HepG2 (cell line): ENCODE results near the gene ASAP2. TPM values are rescaled to one million over a fixed set of nuclear protein-coding genes. Genes with fewer than 3 reads are reported as not detected.

Experiments used
- ATAC-seq: fragments of 200-7000 bp; cut with Tn5 transposase; 3 replicates; pipeline ENCODE4 v1.9.1; 2020; ENCODE audit warnings: mild to moderate bottlenecking, moderate library complexity
- BruUV-seq: library from RNA; stranded (reverse); fragments of 400-500 nt; replicated peaks from 2 replicates; lab custom pipeline; 2021; lab: Mats Ljungman, UMichigan
- CTCF ChIA-PET: fragments of 300-600 bp; formaldehyde crosslinking; extraction: SDS; loops from one replicate; lab custom pipeline; 2021; ENCODE audit warnings: low total read pairs, inconsistent platforms, low intra/inter-chr PET ratio; lab: Yijun Ruan, JAX
- POLR2A ChIA-PET: fragments of 350-600 bp; sonication (Branson Sonifier 250); formaldehyde crosslinking; loops from one replicate; lab custom pipeline; 2020; ENCODE audit warnings: antibody characterized with exemption, inconsistent platforms; lab: Yijun Ruan, JAX
- DNase-seq: peaks from one replicate; pipeline ENCODE4 v3.0.0-alpha.2; 2015; ENCODE audit warnings: low spot score
- FAIRE-seq: peaks from 3 replicates; lab custom pipeline; 2011; peaks lifted over from hg19 to GRCh38; lab: Jason Lieb, UNC
- H2AFZ ChIP-seq: one replicate; pipeline ENCODE4 v1.6.1; 2011; ENCODE audit warnings: low read length, inconsistent platforms
- H3K27ac ChIP-seq: fragments of 300-600 bp; 3 replicates; pipeline ENCODE4 v1.8.0; 2011; ENCODE audit warnings: mixed run types, mild to moderate bottlenecking, mixed read lengths, low read length, inconsistent platforms; ENCODE audit not compliant: insufficient read depth; ENCODE audit errors: extremely low read length
- H3K27me3 ChIP-seq, 2 experiments: fragments of 200-600 bp in 1 of 2; 2 replicates in 1 of 2; 3 replicates in 1 of 2; pipeline versions ENCODE4 v1.6.0 to v1.8.0; 2011; ENCODE audit warnings: low read length in 2 of 2, mild to moderate bottlenecking in 2 of 2, moderate library complexity in 2 of 2, inconsistent platforms in 1 of 2; ENCODE audit not compliant: insufficient read depth in 2 of 2, control insufficient read depth in 1 of 2
- H3K36me3 ChIP-seq, 2 experiments: fragments of 200-600 bp in 1 of 2; replicated peaks in 1 of 2; 2 replicates in 1 of 2; 3 replicates in 1 of 2; pipeline versions ENCODE4 v1.5.1 to v1.8.0; 2011; ENCODE audit warnings: low read length in 2 of 2, inconsistent platforms in 1 of 2; ENCODE audit not compliant: insufficient read depth in 2 of 2, control insufficient read depth in 1 of 2
- H3K4me1 ChIP-seq: 2 replicates; pipeline ENCODE4 v1.5.1; 2012; ENCODE audit warnings: low read length, inconsistent platforms; ENCODE audit not compliant: insufficient read depth
- H3K4me2 ChIP-seq: 2 replicates; pipeline ENCODE4 v1.6.0; 2011; ENCODE audit warnings: low read depth, low read length, inconsistent platforms
- H3K4me3 ChIP-seq, 3 experiments: fragments of 200-600 bp in 1 of 3; sonication (generic), shearing (Covaris generic) in 1 of 3; replicated peaks in 1 of 3; 2 replicates each; pipeline ENCODE4 v1.5.1; 2011 to 2016; ENCODE audit warnings: low read length in 3 of 3, inconsistent platforms in 2 of 3, low read depth in 2 of 3, mild to moderate bottlenecking in 2 of 3, control low read depth in 1 of 3, mixed read lengths in 1 of 3; ENCODE audit not compliant: insufficient read depth in 1 of 3
- H3K79me2 ChIP-seq: one replicate; pipeline ENCODE4 v1.6.1; 2011; ENCODE audit warnings: low read length, inconsistent platforms; ENCODE audit not compliant: insufficient read depth
- H3K9ac ChIP-seq: 2 replicates; pipeline ENCODE4 v1.6.0; 2011; ENCODE audit warnings: mild to moderate bottlenecking, low read depth, low read length, inconsistent platforms; ENCODE audit not compliant: insufficient read depth
- H3K9me3 ChIP-seq: 2 replicates; pipeline ENCODE4 v1.5.1; 2012; ENCODE audit warnings: mild to moderate bottlenecking, low read length
- H4K20me1 ChIP-seq: 2 replicates; pipeline ENCODE4 v1.6.0; 2011; ENCODE audit warnings: inconsistent platforms, mild to moderate bottlenecking, low read length, moderate library complexity; ENCODE audit not compliant: insufficient read depth
- DNMT1 ChIP-seq: sonication (generic); formaldehyde crosslinking; IDR thresholded peaks from 2 replicates; pipeline ENCODE4 v1.5.1; 2020; ENCODE audit warnings: mild to moderate bottlenecking, missing genetic modification reagents
- FLYWCH1 ChIP-seq: sonication (generic); formaldehyde crosslinking; IDR thresholded peaks from 2 replicates; pipeline ENCODE4 v1.8.1; 2023; ENCODE audit warnings: mild to moderate bottlenecking, missing genetic modification reagents
- HDAC2 ChIP-seq: sonication (generic); formaldehyde crosslinking; IDR thresholded peaks from 2 replicates; pipeline ENCODE4 v1.4.0; 2020; ENCODE audit warnings: missing genetic modification reagents
- ISL2 ChIP-seq: sonication (generic); formaldehyde crosslinking; IDR thresholded peaks from 2 replicates; pipeline ENCODE4 v1.5.0; 2020; ENCODE audit warnings: missing genetic modification reagents
- KAT8 ChIP-seq: IDR thresholded peaks from 2 replicates; pipeline ENCODE4 v1.6.1; 2016; ENCODE audit warnings: missing genetic modification reagents, missing compliant biosample characterization
- PITX1 ChIP-seq: sonication (generic); formaldehyde crosslinking; IDR thresholded peaks from 2 replicates; pipeline ENCODE4 v1.5.1; 2020; ENCODE audit warnings: mild to moderate bottlenecking, missing genetic modification reagents
- SAP130 ChIP-seq: IDR thresholded peaks from 2 replicates; pipeline ENCODE4 v1.6.1; 2016; ENCODE audit warnings: low read depth
- U2AF1 ChIP-seq: fragments of 200-400 bp; formaldehyde crosslinking; optimal IDR thresholded peaks from 2 replicates; pipeline ENCODE3; 2017; ENCODE audit warnings: mild to moderate bottlenecking, low read depth, low read length
- U2AF2 ChIP-seq: fragments of 200-400 bp; formaldehyde crosslinking; IDR thresholded peaks from 2 replicates; pipeline ENCODE4 v1.6.1; 2017; ENCODE audit warnings: low read depth, mild to moderate bottlenecking, low read length
- ZC3H13 ChIP-seq: sonication (generic); formaldehyde crosslinking; IDR thresholded peaks from 2 replicates; pipeline ENCODE4 v1.8.1; 2023; ENCODE audit warnings: mild to moderate bottlenecking, missing genetic modification reagents, moderate library complexity
- ZC3H4 ChIP-seq: sonication (generic); formaldehyde crosslinking; IDR thresholded peaks from 2 replicates; pipeline ENCODE4 v1.4.0; 2020; ENCODE audit warnings: missing genetic modification reagents, borderline replicate concordance
- ZNF232 ChIP-seq: sonication (generic); formaldehyde crosslinking; IDR thresholded peaks from 2 replicates; pipeline ENCODE4 v1.4.0; 2020; ENCODE audit warnings: missing genetic modification reagents, borderline replicate concordance
- ZNF382 ChIP-seq: sonication (generic); formaldehyde crosslinking; IDR thresholded peaks from 2 replicates; pipeline ENCODE4 v1.5.0; 2020; ENCODE audit warnings: missing genetic modification reagents, mild to moderate bottlenecking, borderline replicate concordance
- ZNF614 ChIP-seq: IDR thresholded peaks from 2 replicates; pipeline ENCODE4 v1.6.1; 2018; ENCODE audit warnings: missing biosample characterization, missing genetic modification reagents, inconsistent platforms, borderline replicate concordance
- ZNF761 ChIP-seq: sonication (generic); formaldehyde crosslinking; conservative IDR thresholded peaks from 2 replicates; pipeline ENCODE4 v1.4.0; 2020; ENCODE audit warnings: mild to moderate bottlenecking, missing genetic modification reagents
- ZNF770 ChIP-seq: sonication (generic); formaldehyde crosslinking; IDR thresholded peaks from 2 replicates; pipeline ENCODE4 v1.5.0; 2020; ENCODE audit warnings: mild to moderate bottlenecking, missing genetic modification reagents
- ZSCAN31 ChIP-seq: sonication (generic); formaldehyde crosslinking; IDR thresholded peaks from 2 replicates; pipeline ENCODE4 v1.5.0; 2020; ENCODE audit warnings: low read depth, mild to moderate bottlenecking, missing genetic modification reagents
- WGBS: methylation state at CpG from one replicate; pipeline ENCODE4 v1.1.6; 2017; ENCODE audit warnings: low lambda C conversion rate; 5-methylcytosine and 5-hydroxymethylcytosine counted together
- in situ Hi-C: cut with HindIII; loops from 2 replicates; pipeline ENCODE4 v1.10.0; 2017; ENCODE audit warnings: low pct_unique_long_range_greater_than_20kb; ENCODE audit not compliant: extremely low pct_ligation_motif_present
- intact Hi-C: fragments of 100-400 bp; cut with micrococcal nuclease; formaldehyde crosslinking; loops from one replicate; pipeline ENCODE4 v1.10.0; 2022; ENCODE audit not compliant: unreplicated experiment
- polyA plus RNA-seq, 8 experiments: library from polyadenylated mRNA; depleted of rRNA in 3 of 8; stranded (reverse) in 7 of 8; unstranded in 1 of 8; fragments of >200 nt; fragmentation: Illumina TruSeq in 4 of 8; extraction: Trizol in 4 of 8; gene quantifications; 2 replicates each; pipeline versions ENCODE4 v1.2.1 to v1.2.3, GENCODE V29; 2011 to 2016; ENCODE audit warnings: low read depth in 4 of 8, missing spikeins in 1 of 8, mixed read lengths in 1 of 8; ENCODE audit not compliant: insufficient read depth in 1 of 8
- total RNA-seq, 5 experiments: library from RNA; depleted of rRNA; stranded (reverse); fragments of >200 nt; fragmentation: Illumina TruSeq; extraction: Trizol; gene quantifications; 2 replicates each; pipeline ENCODE4 v1.2.3, GENCODE V29; 2016; ENCODE audit warnings: low read depth in 1 of 5

ASAP2 gene
- total and polyA plus RNA-seq, 2 of the 13 experiments (the other 11 are each of a cell fraction or from before 2014, with no cell fraction given): 7.3 to 22.3 TPM

GRCh38 chr2:9419541-9419940, 212.9 kb downstream of the ASAP2 start:
- Histone ChIP-seq H3K79me2 (peaks cover 50% of the 10 kb centered on the region), H3K27ac (peak overlapping the region; percentile 58), H3K9me3 (no peaks in the 10 kb centered on the region), H3K4me3 (no peak overlapping the region), H3K4me1 (peaks cover 45% of the 10 kb centered on the region), H3K36me3 (peaks cover 0 to 14% of the 10 kb centered on the region in 2 experiments; a peak in 3 of 5 replicates), H2AFZ (no peak overlapping the region), H3K9ac (no peak overlapping the region), H3K27me3 (no peaks in the 10 kb centered on the region; a peak in 1 of 5 replicates), H3K4me2 (0 out of 2 replicates have a peak overlapping the region, but pooled peaks have one; percentile 83), H4K20me1 (no peaks in the 10 kb centered on the region)
- ChIA-PET POLR2A (interaction anchor here (1.0 to 1.2 kb wide), 2 partner anchors 32 to 55 kb away, joined by 3 read pairs; no protein-coding TSS in a partner anchor), CTCF (no interaction called here)
- in situ Hi-C loops: no loop called here
- FAIRE-seq (no peak), DNase-seq (no peak)
- intact Hi-C loops: no loop called here
- WGBS: 92% methylated on average over 3 of the region's 3 CpGs
- no peak for TF ChIP-seq ZC3H4 (CRISPR knock-in tag)
- 0 out of 2 replicates have a peak, but pooled peaks have one; percentile 2 for TF ChIP-seq SAP130 (CRISPR knock-in tag)
- no peak for TF ChIP-seq ZC3H13 (CRISPR knock-in tag)
- no peak for TF ChIP-seq ZNF761 (CRISPR knock-in tag)
- no peak for TF ChIP-seq FLYWCH1 (CRISPR knock-in tag)
- no peak for TF ChIP-seq ZNF382 (CRISPR knock-in tag)
- no peak for TF ChIP-seq ZNF232 (CRISPR knock-in tag)
- TF ChIP-seq, all 625 proteins: peak for 1
- no peak for ATAC-seq
- BruUV-seq: no TSS peak

GRCh38 chr2:9420495-9420894, 213.9 kb downstream of the ASAP2 start:
- Histone ChIP-seq H3K9ac (peak overlapping the region; percentile 57), H4K20me1 (no peaks in the 10 kb centered on the region), H3K4me3 (peak overlapping the region in 2 of 3 experiments; percentile 35 to 53; a peak in 3 of 6 replicates), H3K9me3 (no peaks in the 10 kb centered on the region), H3K27me3 (no peaks in the 10 kb centered on the region; a peak in 1 of 5 replicates), H3K4me1 (peaks cover 54% of the 10 kb centered on the region), H3K27ac (peak overlapping the region; percentile 58), H2AFZ (no peak overlapping the region), H3K79me2 (peaks cover 59% of the 10 kb centered on the region), H3K36me3 (peaks cover 0 to 14% of the 10 kb centered on the region in 2 experiments; a peak in 3 of 5 replicates), H3K4me2 (peak overlapping the region; percentile 83)
- CTCF ChIA-PET: no interaction called here
- FAIRE-seq (peak; percentile 42), ATAC-seq (peak; percentile 15; the same call in 2 of the 3 replicates), DNase-seq (peak; percentile 39)
- POLR2A ChIA-PET: interaction anchor here (1.2 kb wide), 1 partner anchor 56 kb away, joined by 3 read pairs; no protein-coding TSS in a partner anchor
- intact Hi-C loops: loop anchor here (1.0 to 5.0 kb wide), 2 partner anchors 87 to 137 kb away; partner anchors contain the start of gene ADAM17
- in situ Hi-C loops: loop anchor here (5.0 kb wide), 1 partner anchor 33 kb away; no protein-coding TSS in a partner anchor
- BruUV-seq: no TSS peak
- WGBS: 10% methylated on average over 10 of the region's 10 CpGs
- no peak for TF ChIP-seq ZSCAN31
- 0 out of 2 replicates have a peak, but pooled peaks have one; percentile 46 for TF ChIP-seq HDAC2 (CRISPR knock-in tag)
- TF ChIP-seq DNMT1 (CRISPR knock-in tag): no peak
- TF ChIP-seq U2AF2: no peak
- TF ChIP-seq ZNF614 (CRISPR knock-in tag): 0 out of 2 replicates have a peak, but pooled peaks have one; percentile 19
- TF ChIP-seq U2AF1: no peak
- TF ChIP-seq PITX1 (CRISPR knock-in tag): 0 out of 2 replicates have a peak, but pooled peaks have one; percentile 41
- 0 out of 2 replicates have a peak, but pooled peaks have one; percentile 22 for TF ChIP-seq ZNF770 (CRISPR knock-in tag)
- TF ChIP-seq ISL2 (CRISPR knock-in tag): peak; percentile 31; the same call in 1 of the 2 replicates
- 0 out of 2 replicates have a peak, but pooled peaks have one; percentile 15 for TF ChIP-seq KAT8
